A204.1 (cell line): ENCODE results near the gene AMFR.
"Not testable (repeated sequence)": the region's sequence is repeated elsewhere in the genome, so short reads cannot be mapped to it uniquely, and the experiment has no call there.

Source experiments
- FAIRE-seq: peaks from 2 replicates; lab custom pipeline; 2012; peaks lifted over from hg19 to GRCh38; lab: Jason Lieb, UNC

The AMFR gene

GRCh38 chr16:56388209-56388608 is 37.1 kb downstream of the AMFR start:
- FAIRE-seq = no peak

GRCh38 chr16:56387396-56387795 is 37.9 kb downstream of the AMFR start:
- FAIRE-seq = no peak

GRCh38 chr16:56384074-56384721 is 41.1 kb downstream of the AMFR start:
- no peak for FAIRE-seq

- no peak for FAIRE-seq
Measured at GRCh38 chr16:56382901-56383355, 42.4 kb downstream of the AMFR start.

GRCh38 chr16:56382459-56382858 is 42.9 kb downstream of the AMFR start:
- no peak for FAIRE-seq

GRCh38 chr16:56380778-56381485 is 44.4 kb downstream of the AMFR start:
- not testable (repeated sequence) for FAIRE-seq

- FAIRE-seq = not testable (repeated sequence)
Measured at GRCh38 chr16:56379044-56379443, 46.3 kb downstream of the AMFR start.

- FAIRE-seq = not testable (repeated sequence)
Measured at GRCh38 chr16:56375792-56376191, 49.6 kb downstream of the AMFR start.

- no peak for FAIRE-seq
Measured at GRCh38 chr16:56373003-56373402, 52.3 kb downstream of the AMFR start.

GRCh38 chr16:56372013-56372634 is 53.2 kb downstream of the AMFR start:
- FAIRE-seq = no peak

GRCh38 chr16:56371660-56371937 is 53.7 kb downstream of the AMFR start:
- no peak for FAIRE-seq

GRCh38 chr16:56370875-56371659 is 54.3 kb downstream of the AMFR start:
- no peak for FAIRE-seq

- no peak for FAIRE-seq
Measured at GRCh38 chr16:56370185-56370874, 55.0 kb downstream of the AMFR start.

GRCh38 chr16:56369202-56369601 is 56.1 kb downstream of the AMFR start:
- no peak for FAIRE-seq

GRCh38 chr16:56368545-56368944 is 56.8 kb downstream of the AMFR start:
- no peak for FAIRE-seq

GRCh38 chr16:56367764-56368163 is 57.6 kb downstream of the AMFR start:
- FAIRE-seq = no peak

GRCh38 chr16:56366945-56367344 is 58.4 kb downstream of the AMFR start:
- FAIRE-seq = no peak

GRCh38 chr16:56365552-56365951 is 59.8 kb downstream of the AMFR start:
- no peak for FAIRE-seq

- no peak for FAIRE-seq
Measured at GRCh38 chr16:56364865-56365264, 60.5 kb downstream of the AMFR start.

GRCh38 chr16:56363781-56364565 is 61.4 kb downstream of the AMFR start:
- FAIRE-seq = no peak

GRCh38 chr16:56363181-56363716 is 62.1 kb downstream of the AMFR start:
- no peak for FAIRE-seq
